Kidney tubule cell (primary cell): ENCODE results near the gene ZNF581.

ENCODE experiments used
- DNase-seq: peaks from one replicate; pipeline ENCODE4 v3.0.0-alpha.2; 2018; ENCODE audit warnings: low spot score

Gene ZNF581

GRCh38 chr19:55666343-55667005, 23.0 kb downstream of the ZNF581 start:
- no peak for DNase-seq

DNA sequence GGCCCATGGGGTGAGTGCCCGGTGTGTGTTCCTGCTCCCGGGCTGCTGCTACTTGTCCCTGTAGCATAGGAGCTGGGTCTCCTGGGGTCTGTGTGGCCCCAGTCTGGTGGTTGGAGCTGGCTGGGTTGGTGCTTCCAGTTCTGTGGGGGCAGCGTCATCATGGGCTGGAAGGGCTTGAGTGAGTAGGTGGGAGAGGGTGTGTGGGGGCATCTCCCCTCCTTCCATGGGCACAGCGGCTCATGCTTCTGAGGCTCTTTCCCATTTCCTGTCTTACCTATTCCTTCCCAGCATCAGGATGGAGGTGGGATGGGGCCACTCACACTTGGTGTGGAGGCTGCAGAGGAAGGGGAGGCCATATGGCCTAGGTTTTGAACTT, 23.5 kb downstream of the ZNF581 start:
- DNase-seq, result no peak

- DNase-seq, result no peak
Measured at GRCh38 chr19:55667511-55667910, 24.1 kb downstream of the ZNF581 start.

- peak; percentile 65 for DNase-seq
Measured at GRCh38 chr19:55667958-55668357, 24.5 kb downstream of the ZNF581 start.

DNA sequence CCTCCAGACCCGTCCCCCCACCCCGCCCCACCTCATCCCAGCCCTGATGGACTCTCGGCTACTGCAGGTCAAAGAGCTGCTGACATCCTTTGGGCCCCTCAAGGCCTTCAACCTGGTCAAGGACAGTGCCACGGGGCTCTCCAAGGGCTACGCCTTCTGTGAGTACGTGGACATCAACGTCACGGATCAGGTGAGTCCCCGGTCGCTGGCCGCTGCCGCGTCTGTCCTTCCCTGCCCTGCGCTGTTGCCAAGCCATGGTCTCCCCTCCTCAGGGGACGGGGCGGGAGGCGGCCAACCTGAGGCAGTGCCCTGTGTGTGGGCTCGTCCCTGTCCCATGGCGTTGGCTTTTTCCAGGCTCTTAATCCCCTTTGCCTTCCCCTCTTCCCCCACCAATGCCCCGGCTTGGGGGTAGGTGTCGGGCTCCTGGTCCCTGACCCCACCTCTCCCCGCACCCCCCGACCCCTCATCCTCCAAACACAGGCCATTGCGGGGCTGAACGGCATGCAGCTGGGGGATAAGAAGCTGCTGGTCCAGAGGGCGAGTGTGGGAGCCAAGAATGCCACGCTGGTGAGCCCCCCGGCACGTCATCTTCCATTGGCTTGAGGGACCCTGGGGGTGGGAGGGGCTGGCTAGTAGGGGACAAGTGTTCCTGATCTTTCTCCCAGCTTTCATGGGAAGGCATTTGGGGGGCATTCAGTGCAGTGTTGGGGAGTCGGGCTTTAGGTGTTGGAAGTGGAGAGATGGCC, 25.3 kb downstream of the ZNF581 start:
- no peak for DNase-seq

DNA sequence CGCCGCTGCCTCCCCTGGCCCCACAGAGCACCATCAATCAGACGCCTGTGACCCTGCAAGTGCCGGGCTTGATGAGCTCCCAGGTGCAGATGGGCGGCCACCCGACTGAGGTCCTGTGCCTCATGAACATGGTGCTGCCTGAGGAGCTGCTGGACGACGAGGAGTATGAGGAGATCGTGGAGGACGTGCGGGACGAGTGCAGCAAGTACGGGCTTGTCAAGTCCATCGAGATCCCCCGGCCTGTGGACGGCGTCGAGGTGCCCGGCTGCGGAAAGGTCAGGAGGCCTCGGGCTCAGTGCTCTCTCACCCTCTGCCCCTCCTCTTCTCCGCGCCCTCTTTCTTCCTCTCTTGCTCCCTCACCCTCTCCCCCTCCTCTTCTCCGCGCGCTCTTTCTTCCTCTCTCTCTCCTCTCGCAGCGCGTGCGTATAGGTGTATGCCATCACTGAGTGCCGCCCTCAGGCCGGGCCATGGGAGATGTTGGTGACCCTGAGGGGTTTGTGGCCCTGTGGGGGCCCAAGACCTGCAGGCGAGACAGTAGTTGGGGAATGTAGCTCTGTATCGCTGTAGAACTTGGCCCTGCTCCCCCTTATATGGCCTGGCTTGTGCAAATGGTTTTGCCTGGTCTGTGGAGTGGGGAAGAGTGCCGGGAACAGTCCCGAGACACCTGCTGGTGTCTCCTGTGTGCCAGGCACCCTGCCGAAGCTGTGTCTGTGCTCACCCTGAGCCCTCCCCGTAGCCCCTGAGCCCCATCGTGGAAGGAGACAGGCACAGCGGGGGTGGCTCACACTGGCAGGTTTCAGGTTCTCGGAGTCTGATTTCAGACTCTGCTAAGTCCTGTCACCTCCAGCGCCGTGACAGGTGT, 26.2 kb downstream of the ZNF581 start:
- no peak for DNase-seq

DNA sequence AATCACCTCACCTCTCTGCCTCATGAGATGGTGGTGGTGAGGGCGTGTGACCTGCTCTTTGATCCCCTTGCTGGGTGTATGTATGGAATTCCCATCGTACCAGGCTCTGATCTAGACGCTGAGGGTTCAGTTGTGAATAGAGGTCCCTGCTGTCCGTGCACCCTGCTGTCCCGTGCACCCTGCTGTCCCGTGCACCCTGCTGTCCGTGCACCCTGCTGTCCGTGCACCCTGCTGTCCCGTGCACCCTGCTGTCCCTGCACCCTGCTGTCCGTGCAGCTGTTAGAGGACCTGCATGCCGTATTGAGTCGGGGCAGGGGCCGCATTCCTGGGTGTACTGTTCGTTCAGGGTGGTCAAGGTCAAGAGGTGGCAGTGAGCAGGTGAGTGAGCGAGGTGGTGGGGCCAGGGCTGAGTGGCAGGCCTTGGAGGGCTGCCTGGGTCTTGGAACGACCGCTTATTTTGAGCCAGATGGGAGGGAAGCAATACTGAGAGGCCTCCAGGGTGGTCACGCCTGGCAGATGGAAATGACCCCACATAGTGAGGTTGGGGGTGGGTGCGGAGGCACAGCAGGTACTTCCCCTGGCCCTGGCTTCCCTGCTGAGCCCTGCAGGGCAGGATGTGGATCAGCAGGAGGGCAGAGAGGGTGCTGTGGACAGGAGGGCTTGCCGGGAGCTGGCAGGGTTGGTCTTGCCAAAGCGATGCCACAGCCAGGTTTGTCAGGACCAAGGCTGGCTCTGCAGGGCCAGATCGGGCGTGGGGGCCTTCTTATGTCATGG, 27.0 kb downstream of the ZNF581 start:
- DNase-seq, result peak; percentile 34

DNA sequence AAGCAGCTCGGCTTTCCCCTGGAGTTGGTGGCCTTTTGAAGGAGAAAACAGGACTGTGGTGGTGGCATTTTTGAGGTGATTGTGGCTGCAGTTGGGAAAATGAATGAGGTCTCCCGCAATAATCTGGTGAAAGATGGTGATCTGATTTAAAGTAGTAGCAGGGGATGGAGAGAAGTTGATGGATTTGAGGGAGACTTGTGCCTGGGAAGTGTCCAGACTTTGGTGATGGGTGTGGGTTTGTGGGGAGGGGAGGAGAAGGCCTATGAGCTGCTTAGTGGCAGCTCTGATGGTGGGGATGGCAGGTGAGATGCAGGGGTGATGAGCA, 27.6 kb downstream of the ZNF581 start:
- DNase-seq, result no peak

- DNase-seq, result no peak
Measured at GRCh38 chr19:55672418-55672817, 29.0 kb downstream of the ZNF581 start.

- no peak for DNase-seq
Measured at GRCh38 chr19:55673465-55673864, 30.0 kb downstream of the ZNF581 start.

GRCh38 chr19:55673889-55674288, 30.4 kb downstream of the ZNF581 start:
- DNase-seq, result no peak

DNA sequence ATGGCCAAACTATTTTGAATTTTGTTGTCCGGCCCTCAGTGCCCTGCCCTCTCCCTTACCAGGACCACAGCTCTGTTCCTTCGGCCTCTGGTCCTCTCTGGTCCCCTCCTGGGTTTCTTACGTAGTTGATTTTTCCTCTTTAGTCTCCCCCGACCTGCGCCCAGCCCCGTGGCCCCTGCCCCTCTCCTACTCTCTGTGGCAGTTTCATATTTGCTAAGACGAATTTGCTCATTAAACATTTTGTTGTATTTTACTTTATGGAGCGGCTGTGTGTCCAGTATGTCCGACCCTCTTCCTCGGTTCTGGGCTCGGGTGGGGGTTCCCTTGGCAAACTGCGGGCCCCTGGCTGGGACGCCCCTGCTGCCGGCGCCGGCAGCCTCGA, 31.0 kb downstream of the ZNF581 start:
- DNase-seq, result no peak

GRCh38 chr19:55674841-55675660, 31.6 kb downstream of the ZNF581 start, which contains the start of gene EPN1:
TSS of gene EPN1 (plus strand) at chr19:55675226. CDS start at chr19:55678628, 3,402 bp downstream.
- DNase-seq, result peak; percentile 97

- DNase-seq, result peak; percentile 6
Measured at GRCh38 chr19:55675661-55676354, 32.4 kb downstream of the ZNF581 start.

GRCh38 chr19:55676383-55676782, 32.9 kb downstream of the ZNF581 start:
- DNase-seq, result peak; percentile 20

- DNase-seq, result peak; percentile 63
Measured at GRCh38 chr19:55676889-55677505, 33.5 kb downstream of the ZNF581 start.

- no peak for DNase-seq
Measured at GRCh38 chr19:55677572-55678028, 34.2 kb downstream of the ZNF581 start.

DNA sequence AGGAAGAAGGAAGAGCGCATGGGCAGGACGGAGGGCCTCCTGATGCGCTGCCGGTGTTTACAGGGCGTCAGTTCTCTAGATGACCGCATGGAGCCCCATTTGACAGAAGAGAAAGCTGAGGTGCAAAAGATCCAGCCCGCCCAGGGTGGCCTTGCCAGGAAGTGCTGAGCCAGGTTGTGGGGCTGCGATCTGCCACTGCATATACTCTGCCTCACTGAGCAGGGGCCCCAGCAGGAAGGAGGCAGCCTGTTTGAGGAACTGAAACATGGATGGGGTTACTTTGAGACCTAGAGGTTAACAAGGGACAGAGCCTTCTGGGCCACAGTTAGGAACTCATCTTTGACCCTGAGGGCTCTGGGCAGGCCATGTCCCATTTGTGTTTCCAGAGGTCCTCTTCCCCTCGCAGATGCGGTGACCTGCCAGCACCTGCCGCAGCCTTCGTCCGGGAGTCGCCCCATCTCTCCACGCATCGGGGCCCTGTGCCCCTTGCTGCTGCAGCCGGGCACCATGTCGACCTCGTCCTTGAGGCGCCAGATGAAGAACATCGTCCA, 34.7 kb downstream of the ZNF581 start:
- no peak for DNase-seq

- peak; percentile 84 for DNase-seq
Measured at GRCh38 chr19:55679343-55680257, 36.2 kb downstream of the ZNF581 start.
